ENCODE results near the gene DHX57.

- no peak for TF ChIP-seq REST (IDR thresholded peaks at IDR 0.05; ENCODE audit: insufficient replicate concordance, low read depth)
- TF ChIP-seq, protein P1, sequence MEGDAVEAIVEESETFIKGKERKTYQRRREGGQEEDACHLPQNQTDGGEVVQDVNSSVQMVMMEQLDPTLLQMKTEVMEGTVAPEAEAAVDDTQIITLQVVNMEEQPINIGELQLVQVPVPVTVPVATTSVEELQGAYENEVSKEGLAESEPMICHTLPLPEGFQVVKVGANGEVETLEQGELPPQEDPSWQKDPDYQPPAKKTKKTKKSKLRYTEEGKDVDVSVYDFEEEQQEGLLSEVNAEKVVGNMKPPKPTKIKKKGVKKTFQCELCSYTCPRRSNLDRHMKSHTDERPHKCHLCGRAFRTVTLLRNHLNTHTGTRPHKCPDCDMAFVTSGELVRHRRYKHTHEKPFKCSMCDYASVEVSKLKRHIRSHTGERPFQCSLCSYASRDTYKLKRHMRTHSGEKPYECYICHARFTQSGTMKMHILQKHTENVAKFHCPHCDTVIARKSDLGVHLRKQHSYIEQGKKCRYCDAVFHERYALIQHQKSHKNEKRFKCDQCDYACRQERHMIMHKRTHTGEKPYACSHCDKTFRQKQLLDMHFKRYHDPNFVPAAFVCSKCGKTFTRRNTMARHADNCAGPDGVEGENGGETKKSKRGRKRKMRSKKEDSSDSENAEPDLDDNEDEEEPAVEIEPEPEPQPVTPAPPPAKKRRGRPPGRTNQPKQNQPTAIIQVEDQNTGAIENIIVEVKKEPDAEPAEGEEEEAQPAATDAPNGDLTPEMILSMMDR (IDR thresholded peaks at IDR 0.05; ENCODE audit: insufficient read depth, low read length) = no peak
- no peak for TF ChIP-seq POLR2AphosphoS5 (IDR thresholded peaks at IDR 0.05; ENCODE audit: low read depth)
Observed at GRCh38 chr2:38856165-38856564, 19.6 kb downstream of the DHX57 start.

All from HL-60 (cell line).